Measurements from ENCODE around the gene HADH. TPM values are rescaled to one million over a fixed set of nuclear protein-coding genes. Genes with fewer than 3 reads are reported as not detected.
"Not testable (repeated sequence)": the region's sequence is repeated elsewhere in the genome, so short reads cannot be mapped to it uniquely, and the experiment has no call there.

HADH gene
- total RNA-seq, 1 donor from 2014 or later, result 40.2 TPM

- Histone ChIP-seq H3K36me3 (ENCODE audit: control insufficient read depth in 3 of 3, insufficient read depth in 3 of 3, low read length in 3 of 3) (no peaks in the 10 kb centered on the region), H3K9ac (ENCODE audit: low read depth in 1 of 3, low read length in 3 of 3) (no peak overlapping the region), H3K9me3 (ENCODE audit: control insufficient read depth in 3 of 3, low read length in 3 of 3) (no peaks in the 10 kb centered on the region), H3K27me3 (ENCODE audit: control insufficient read depth in 3 of 3, insufficient read depth in 3 of 3, low read length in 3 of 3) (no peaks in the 10 kb centered on the region), H3K4me1 (ENCODE audit: control insufficient read depth in 3 of 3, insufficient read depth in 3 of 3, low read length in 3 of 3) (peaks cover 5 to 18% (median 11%) of the 10 kb centered on the region in 3 donors), H3K27ac (ENCODE audit: low read depth, low read length) (no peak overlapping the region), H3K4me3 (ENCODE audit: low read length in 3 of 3) (no peak overlapping the region)
These were observed 53.2 kb downstream of the HADH start for GRCh38 chr4:108042927-108043326.

DNA sequence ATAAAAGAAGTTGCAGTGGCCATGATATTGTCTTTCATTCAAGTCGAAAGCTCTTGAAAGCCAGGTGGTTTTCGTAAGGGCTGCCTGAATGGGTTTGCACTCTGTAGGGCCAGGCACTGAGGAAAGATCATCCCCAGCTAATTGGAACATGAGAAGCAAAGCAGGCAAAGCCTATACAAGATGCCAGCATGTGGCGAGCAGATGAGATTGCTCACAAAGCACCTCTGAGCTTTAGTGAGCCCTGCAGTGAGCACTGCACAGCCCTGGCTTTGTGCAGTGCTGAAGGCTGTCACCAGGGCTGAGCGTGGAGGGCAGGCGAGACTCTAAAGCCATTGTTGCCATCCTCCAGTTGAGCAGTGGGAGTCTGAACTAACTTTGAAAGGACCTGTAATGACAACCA, 53.8 kb downstream of the HADH start:
- Histone ChIP-seq H3K4me3 (ENCODE audit: low read length in 3 of 3) (no peak overlapping the region), H3K4me1 (ENCODE audit: control insufficient read depth in 3 of 3, insufficient read depth in 3 of 3, low read length in 3 of 3) (peaks cover 5 to 18% (median 11%) of the 10 kb centered on the region in 3 donors), H3K36me3 (ENCODE audit: control insufficient read depth in 3 of 3, insufficient read depth in 3 of 3, low read length in 3 of 3) (no peaks in the 10 kb centered on the region), H3K27me3 (ENCODE audit: control insufficient read depth in 3 of 3, insufficient read depth in 3 of 3, low read length in 3 of 3) (no peaks in the 10 kb centered on the region), H3K27ac (ENCODE audit: low read depth, low read length) (no peak overlapping the region), H3K9me3 (ENCODE audit: control insufficient read depth in 3 of 3, low read length in 3 of 3) (no peaks in the 10 kb centered on the region), H3K9ac (ENCODE audit: low read depth in 1 of 3, low read length in 3 of 3) (no peak overlapping the region)

DNA sequence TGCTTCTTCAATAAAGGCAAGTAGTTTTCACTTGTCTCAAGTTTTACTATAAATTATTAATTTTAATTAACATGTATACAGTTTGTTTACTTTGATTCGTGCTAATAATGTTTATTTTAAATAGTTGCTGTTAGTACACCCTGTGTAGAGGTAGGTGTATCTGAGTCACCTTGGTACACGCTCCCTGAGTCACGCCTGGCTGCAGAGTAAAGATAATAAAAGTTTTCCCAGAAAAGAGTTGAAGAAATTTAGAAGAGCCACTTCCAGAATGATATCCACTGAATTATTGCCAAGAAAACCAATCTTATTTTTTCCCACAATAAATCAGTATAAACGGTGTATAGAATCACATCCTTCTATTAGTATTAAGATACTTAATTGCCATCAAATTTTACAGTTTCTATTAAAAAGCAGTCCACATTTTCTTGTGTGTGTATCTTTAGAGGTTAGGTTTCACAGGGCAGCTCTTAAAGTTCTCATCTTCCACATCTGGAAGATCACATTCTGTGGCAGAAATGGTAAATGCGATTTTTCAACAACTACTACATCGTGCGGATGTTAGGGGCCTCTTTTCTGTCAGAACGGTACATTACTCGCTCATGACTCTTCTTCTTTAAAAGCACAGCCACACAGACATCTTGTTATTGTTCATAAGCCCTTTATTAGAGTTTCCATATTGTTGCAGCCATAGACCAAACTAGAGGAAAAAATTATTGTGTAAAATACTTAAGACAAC, 55.4 kb downstream of the HADH start:
- Histone ChIP-seq H3K4me3 (ENCODE audit: low read length in 3 of 3) (no peak overlapping the region), H3K4me1 (ENCODE audit: control insufficient read depth in 3 of 3, insufficient read depth in 3 of 3, low read length in 3 of 3) (peaks cover 5 to 18% (median 11%) of the 10 kb centered on the region in 3 donors), H3K36me3 (ENCODE audit: control insufficient read depth in 3 of 3, insufficient read depth in 3 of 3, low read length in 3 of 3) (no peaks in the 10 kb centered on the region), H3K27me3 (ENCODE audit: control insufficient read depth in 3 of 3, insufficient read depth in 3 of 3, low read length in 3 of 3) (no peaks in the 10 kb centered on the region), H3K9ac (ENCODE audit: low read depth in 1 of 3, low read length in 3 of 3) (no peak overlapping the region), H3K27ac (ENCODE audit: low read depth, low read length) (no peak overlapping the region), H3K9me3 (ENCODE audit: control insufficient read depth in 3 of 3, low read length in 3 of 3) (no peaks in the 10 kb centered on the region)

DNA sequence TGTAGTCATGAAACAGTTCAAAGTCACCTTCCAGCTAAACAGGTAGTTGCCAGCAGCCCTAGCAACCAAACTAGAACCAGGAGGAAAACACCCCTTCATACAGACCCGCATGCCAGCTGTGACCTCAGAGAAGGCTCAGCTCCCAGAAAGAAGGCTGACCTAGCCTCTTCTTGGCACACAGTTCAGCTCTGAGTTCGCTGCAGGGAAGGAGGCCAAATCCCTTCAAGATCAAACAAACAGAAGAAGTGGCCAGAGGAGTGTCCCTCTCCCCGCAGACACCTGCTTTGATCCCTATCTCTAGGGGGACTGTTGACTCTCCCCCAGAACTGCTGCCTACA, 56.0 kb downstream of the HADH start:
- H3K9me3 ChIP-seq (ENCODE audit: control insufficient read depth in 3 of 3, low read length in 3 of 3), result no peaks in the 10 kb centered on the region
- H3K27ac ChIP-seq (ENCODE audit: low read depth, low read length), result no peak overlapping the region
- H3K36me3 ChIP-seq (ENCODE audit: control insufficient read depth in 3 of 3, insufficient read depth in 3 of 3, low read length in 3 of 3), result no peaks in the 10 kb centered on the region
- H3K4me3 ChIP-seq (ENCODE audit: low read length in 3 of 3), result no peak overlapping the region
- no peaks in the 10 kb centered on the region for H3K27me3 ChIP-seq (ENCODE audit: control insufficient read depth in 3 of 3, insufficient read depth in 3 of 3, low read length in 3 of 3)
- H3K9ac ChIP-seq (ENCODE audit: low read depth in 1 of 3, low read length in 3 of 3), result no peak overlapping the region
- H3K4me1 ChIP-seq (ENCODE audit: control insufficient read depth in 3 of 3, insufficient read depth in 3 of 3, low read length in 3 of 3), result peaks cover 5 to 18% (median 11%) of the 10 kb centered on the region in 3 donors

DNA sequence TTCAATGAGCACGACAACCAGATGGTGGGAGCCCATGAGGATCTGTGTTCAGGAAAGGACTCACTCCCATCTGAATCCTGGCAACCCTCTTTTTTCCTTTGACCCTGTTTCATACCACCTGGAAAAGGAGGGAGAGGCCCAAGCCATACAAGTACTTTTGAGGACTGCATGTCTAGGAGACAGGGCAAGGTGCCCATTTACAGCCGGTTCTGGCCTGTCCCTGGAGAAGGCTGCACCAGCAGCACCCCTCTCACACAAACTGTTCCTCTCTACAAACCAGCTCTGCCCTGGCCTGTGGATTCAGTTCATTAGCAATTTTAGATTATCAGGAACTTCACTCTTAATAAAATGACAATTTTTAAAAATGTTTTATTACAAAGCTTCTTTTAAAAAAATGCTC, 57.5 kb downstream of the HADH start:
- no peaks in the 10 kb centered on the region for H3K9me3 ChIP-seq (ENCODE audit: control insufficient read depth in 3 of 3, low read length in 3 of 3)
- no peaks in the 10 kb centered on the region for H3K36me3 ChIP-seq (ENCODE audit: control insufficient read depth in 3 of 3, insufficient read depth in 3 of 3, low read length in 3 of 3)
- peaks cover 5 to 18% (median 11%) of the 10 kb centered on the region in 3 donors for H3K4me1 ChIP-seq (ENCODE audit: control insufficient read depth in 3 of 3, insufficient read depth in 3 of 3, low read length in 3 of 3)
- no peaks in the 10 kb centered on the region for H3K27me3 ChIP-seq (ENCODE audit: control insufficient read depth in 3 of 3, insufficient read depth in 3 of 3, low read length in 3 of 3)
- no peak overlapping the region for H3K27ac ChIP-seq (ENCODE audit: low read depth, low read length)
- no peak overlapping the region for H3K9ac ChIP-seq (ENCODE audit: low read depth in 1 of 3, low read length in 3 of 3)
- no peak overlapping the region for H3K4me3 ChIP-seq (ENCODE audit: low read length in 3 of 3)

GRCh38 chr4:108048157-108048556, 58.5 kb downstream of the HADH start:
- Histone ChIP-seq H3K27ac (ENCODE audit: low read depth, low read length) (no peak overlapping the region), H3K27me3 (ENCODE audit: control insufficient read depth in 3 of 3, insufficient read depth in 3 of 3, low read length in 3 of 3) (no peaks in the 10 kb centered on the region), H3K36me3 (ENCODE audit: control insufficient read depth in 3 of 3, insufficient read depth in 3 of 3, low read length in 3 of 3) (no peaks in the 10 kb centered on the region), H3K9ac (ENCODE audit: low read depth in 1 of 3, low read length in 3 of 3) (no peak overlapping the region), H3K9me3 (ENCODE audit: control insufficient read depth in 3 of 3, low read length in 3 of 3) (no peaks in the 10 kb centered on the region), H3K4me1 (ENCODE audit: control insufficient read depth in 3 of 3, insufficient read depth in 3 of 3, low read length in 3 of 3) (peaks cover 5 to 14% (median 11%) of the 10 kb centered on the region in 3 donors), H3K4me3 (ENCODE audit: low read length in 3 of 3) (no peak overlapping the region)

GRCh38 chr4:108048997-108049396, 59.3 kb downstream of the HADH start:
- H3K9ac ChIP-seq (ENCODE audit: low read depth in 1 of 3, low read length in 3 of 3), result no peak overlapping the region
- peaks cover 0 to 1% (median 0%) of the 10 kb centered on the region in 3 donors for H3K27me3 ChIP-seq (ENCODE audit: control insufficient read depth in 3 of 3, insufficient read depth in 3 of 3, low read length in 3 of 3)
- peaks cover 5 to 11% (median 8%) of the 10 kb centered on the region in 3 donors for H3K4me1 ChIP-seq (ENCODE audit: control insufficient read depth in 3 of 3, insufficient read depth in 3 of 3, low read length in 3 of 3)
- H3K27ac ChIP-seq (ENCODE audit: low read depth, low read length), result no peak overlapping the region
- H3K9me3 ChIP-seq (ENCODE audit: control insufficient read depth in 3 of 3, low read length in 3 of 3), result no peaks in the 10 kb centered on the region
- H3K36me3 ChIP-seq (ENCODE audit: control insufficient read depth in 3 of 3, insufficient read depth in 3 of 3, low read length in 3 of 3), result no peaks in the 10 kb centered on the region
- no peak overlapping the region for H3K4me3 ChIP-seq (ENCODE audit: low read length in 3 of 3)

- Histone ChIP-seq H3K36me3 (ENCODE audit: control insufficient read depth in 3 of 3, insufficient read depth in 3 of 3, low read length in 3 of 3) (no peaks in the 10 kb centered on the region), H3K4me3 (ENCODE audit: low read length in 3 of 3) (no peak overlapping the region), H3K4me1 (ENCODE audit: control insufficient read depth in 3 of 3, insufficient read depth in 3 of 3, low read length in 3 of 3) (peaks cover 5 to 10% (median 8%) of the 10 kb centered on the region in 3 donors), H3K9me3 (ENCODE audit: control insufficient read depth in 3 of 3, low read length in 3 of 3) (no peaks in the 10 kb centered on the region), H3K27ac (ENCODE audit: low read depth, low read length) (no peak overlapping the region), H3K9ac (ENCODE audit: low read depth in 1 of 3, low read length in 3 of 3) (no peak overlapping the region), H3K27me3 (ENCODE audit: control insufficient read depth in 3 of 3, insufficient read depth in 3 of 3, low read length in 3 of 3) (peaks cover 0 to 4% (median 0%) of the 10 kb centered on the region in 3 donors)
These were observed 59.7 kb downstream of the HADH start for GRCh38 chr4:108049406-108049805.

DNA sequence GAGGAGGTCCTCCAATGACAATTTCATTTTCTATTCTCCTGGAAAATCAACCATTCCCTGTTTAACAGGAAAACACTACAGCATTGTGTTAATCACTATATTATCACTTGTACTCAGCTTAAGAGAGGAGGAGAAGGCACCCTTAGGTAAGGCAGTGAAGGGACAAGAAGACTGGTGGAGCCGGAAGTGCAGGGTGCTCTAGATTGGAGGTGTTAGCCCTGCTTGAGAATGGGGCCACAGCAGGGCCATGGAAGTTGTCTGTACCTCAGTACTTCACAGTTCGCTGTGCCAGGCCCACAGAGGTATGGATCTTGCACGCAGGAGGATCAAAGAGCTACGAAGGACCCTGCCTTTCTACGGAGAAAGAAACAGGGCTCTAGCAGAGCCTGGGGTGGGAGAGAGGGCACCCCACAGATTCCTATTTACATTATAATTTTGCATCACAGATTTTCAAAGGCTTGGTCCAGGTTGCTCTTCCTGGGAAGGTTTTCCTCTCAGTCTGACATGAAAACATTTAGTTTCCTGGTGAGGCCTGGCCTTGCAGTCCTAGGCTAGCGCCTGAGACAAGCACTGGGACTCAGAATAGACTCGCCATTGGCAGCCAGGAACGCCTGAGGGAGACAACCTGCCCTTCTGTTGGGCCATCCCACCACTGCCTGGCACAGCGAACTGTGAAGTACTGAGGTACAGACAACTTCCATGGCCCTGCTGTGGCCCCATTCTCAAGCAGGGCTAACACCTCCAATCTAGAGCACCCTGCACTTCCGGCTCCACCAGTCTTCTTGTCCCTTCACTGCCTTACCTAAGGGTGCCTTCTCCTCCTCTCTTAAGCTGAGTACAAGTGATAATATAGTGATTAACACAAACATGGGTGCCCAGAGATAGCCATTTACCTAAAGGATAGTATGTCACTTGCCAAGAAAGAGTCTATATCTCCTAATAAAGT, 60.8 kb downstream of the HADH start:
- not testable (repeated sequence) for H3K4me3 ChIP-seq (ENCODE audit: low read length in 3 of 3); H3K36me3 ChIP-seq (ENCODE audit: control insufficient read depth in 3 of 3, insufficient read depth in 3 of 3, low read length in 3 of 3); H3K9me3 ChIP-seq (ENCODE audit: control insufficient read depth in 3 of 3, low read length in 3 of 3); H3K27me3 ChIP-seq (ENCODE audit: control insufficient read depth in 3 of 3, insufficient read depth in 3 of 3, low read length in 3 of 3); H3K27ac ChIP-seq (ENCODE audit: low read depth, low read length); H3K4me1 ChIP-seq (ENCODE audit: control insufficient read depth in 3 of 3, insufficient read depth in 3 of 3, low read length in 3 of 3); H3K9ac ChIP-seq (ENCODE audit: low read depth in 1 of 3, low read length in 3 of 3)

DNA sequence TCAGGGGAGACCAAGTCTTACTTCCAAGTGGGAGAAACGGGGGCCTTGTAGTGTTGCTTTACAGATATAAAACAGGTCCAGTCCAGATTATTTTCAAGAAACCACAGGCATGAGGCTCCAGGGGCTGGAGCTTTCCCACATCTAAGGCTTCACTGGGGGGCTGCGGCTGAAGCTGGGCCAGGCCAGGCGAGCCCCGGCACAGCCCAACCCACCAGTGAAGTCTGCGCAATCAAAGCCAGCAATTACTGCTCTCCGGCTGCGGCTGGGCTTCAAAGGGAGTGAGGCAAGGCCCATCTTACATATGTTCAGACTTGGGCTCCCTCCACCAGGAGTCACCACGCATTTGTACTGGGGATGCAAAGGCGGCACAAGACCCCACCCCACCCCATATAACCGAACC, 61.7 kb downstream of the HADH start:
- H3K27me3 ChIP-seq (ENCODE audit: control insufficient read depth in 3 of 3, insufficient read depth in 3 of 3, low read length in 3 of 3), result peaks cover 0 to 4% (median 0%) of the 10 kb centered on the region in 3 donors
- H3K9me3 ChIP-seq (ENCODE audit: control insufficient read depth in 3 of 3, low read length in 3 of 3), result no peaks in the 10 kb centered on the region
- H3K4me3 ChIP-seq (ENCODE audit: low read length in 3 of 3), result no peak overlapping the region
- no peak overlapping the region for H3K27ac ChIP-seq (ENCODE audit: low read depth, low read length)
- H3K36me3 ChIP-seq (ENCODE audit: control insufficient read depth in 3 of 3, insufficient read depth in 3 of 3, low read length in 3 of 3), result no peaks in the 10 kb centered on the region
- no peak overlapping the region for H3K9ac ChIP-seq (ENCODE audit: low read depth in 1 of 3, low read length in 3 of 3)
- H3K4me1 ChIP-seq (ENCODE audit: control insufficient read depth in 3 of 3, insufficient read depth in 3 of 3, low read length in 3 of 3), result no peaks in the 10 kb centered on the region
